ENCODE measurements around the gene NME8.

NME8 gene

GRCh38 chr7:37901236-37901827, 52.9 kb downstream of the NME8 start:
- peak; percentile 40 for DNase-seq (ENCODE audit: low spot score)

- DNase-seq (ENCODE audit: low spot score): peak; percentile 50
These were observed 53.6 kb downstream of the NME8 start for GRCh38 chr7:37901890-37902524.

GRCh38 chr7:37908221-37908788, 59.9 kb downstream of the NME8 start:
- DNase-seq (ENCODE audit: low spot score): peak; percentile 51

GRCh38 chr7:37912756-37913155, 64.4 kb downstream of the NME8 start:
- DNase-seq (ENCODE audit: low spot score): no peak

- DNase-seq (ENCODE audit: low spot score): no peak
These were observed 67.0 kb downstream of the NME8 start for GRCh38 chr7:37915438-37915837.

GRCh38 chr7:37916017-37916672, 67.7 kb downstream of the NME8 start:
- DNase-seq (ENCODE audit: low spot score): peak; percentile 18

- peak; percentile 63 for DNase-seq (ENCODE audit: low spot score)
These were observed 68.6 kb downstream of the NME8 start, which contains the start of gene SFRP4 for GRCh38 chr7:37916673-37917660. Gene SFRP4, minus strand, starts transcription at chr7:37916817. Its CDS starts 280 bp downstream, at chr7:37916537.

GRCh38 chr7:37918526-37918925, 70.1 kb downstream of the NME8 start:
- no peak for DNase-seq (ENCODE audit: low spot score)

- no peak for DNase-seq (ENCODE audit: low spot score)
These were observed 72.0 kb downstream of the NME8 start, which contains the start of gene EPDR1 for GRCh38 chr7:37920305-37920848. Gene EPDR1, plus strand, starts transcription at chr7:37920640. Its CDS starts 300 bp downstream, at chr7:37920940.

- DNase-seq (ENCODE audit: low spot score): peak; percentile 50
These were observed 72.7 kb downstream of the NME8 start for GRCh38 chr7:37920849-37921805.

- DNase-seq (ENCODE audit: low spot score): no peak
These were observed 73.5 kb downstream of the NME8 start for GRCh38 chr7:37921876-37922275.

GRCh38 chr7:37923996-37924395, 75.6 kb downstream of the NME8 start:
- no peak for DNase-seq (ENCODE audit: low spot score)

GRCh38 chr7:37924491-37925041, 76.2 kb downstream of the NME8 start:
- no peak for DNase-seq (ENCODE audit: low spot score)

GRCh38 chr7:37925620-37926019, 77.2 kb downstream of the NME8 start:
- DNase-seq (ENCODE audit: low spot score): no peak

- DNase-seq (ENCODE audit: low spot score): no peak
These were observed 79.5 kb downstream of the NME8 start for GRCh38 chr7:37927773-37928444.

GRCh38 chr7:37928878-37929277, 80.5 kb downstream of the NME8 start:
- no peak for DNase-seq (ENCODE audit: low spot score)

GRCh38 chr7:37930226-37930948, 82.0 kb downstream of the NME8 start:
- DNase-seq (ENCODE audit: low spot score): peak; percentile 35

- no peak for DNase-seq (ENCODE audit: low spot score)
These were observed 84.1 kb downstream of the NME8 start for GRCh38 chr7:37932543-37932942.

All from AG20443 (cell line).